B cell (primary cell): ENCODE results near the gene EEFSEC. TPM values are rescaled to one million over a fixed set of nuclear protein-coding genes. Genes with fewer than 3 reads are reported as not detected.

Experiments
- ATAC-seq: fragments of 200-7000 bp; cut with Tn5 transposase; one replicate; pipeline ENCODE4 v1.10.0; 2021; ENCODE audit warnings: low read depth, mild to moderate bottlenecking, moderate number of reproducible peaks, moderate library complexity
- CTCF ChIA-PET: fragments of 350-600 bp; sonication (Branson Sonifier 250); formaldehyde crosslinking; loops from one replicate; lab custom pipeline; 2021; ENCODE audit warnings: antibody characterized with exemption, inconsistent platforms; lab: Charles Lee
- POLR2A ChIA-PET: fragments of 350-600 bp; sonication (Branson Sonifier 250); formaldehyde crosslinking; loops from one replicate; lab custom pipeline; 2021; ENCODE audit warnings: antibody characterized with exemption; lab: Charles Lee
- DNase-seq: peaks from one replicate; pipeline ENCODE4 v3.0.0; 2013
- H2AFZ ChIP-seq: 2 replicates; pipeline ENCODE4 v1.6.1; 2012; ENCODE audit warnings: mild to moderate bottlenecking, low read depth, low read length; ENCODE audit not compliant: insufficient read depth, poor library complexity, severe bottlenecking
- H3K27ac ChIP-seq, 2 donors: 1 replicate in 1 of 2; 2 replicates in 1 of 2; pipeline ENCODE4 v1.5.1; 2012 to 2013; ENCODE audit warnings: low read length in 2 of 2, mild to moderate bottlenecking in 2 of 2, moderate library complexity in 1 of 2
- H3K27me3 ChIP-seq, 4 experiments: fragments of 200-600 bp in 1 of 4; sonication (generic) in 1 of 4; replicated peaks in 1 of 4; 1 replicate in 2 of 4; 2 replicates in 2 of 4; pipeline versions ENCODE4 v1.6.1 to v1.7.0; 2013 to 2016; ENCODE audit warnings: low read length in 3 of 4, mild to moderate bottlenecking in 2 of 4, mixed read lengths in 1 of 4, moderate library complexity in 1 of 4; ENCODE audit not compliant: insufficient read depth in 4 of 4, control insufficient read depth in 3 of 4; ENCODE audit errors: control extremely low read depth in 1 of 4
- H3K36me3 ChIP-seq, 2 experiments: replicated peaks in 1 of 2; 1 replicate in 1 of 2; 2 replicates in 1 of 2; pipeline versions ENCODE4 v1.6.1 to v1.7.1; 2013; ENCODE audit warnings: low read length in 1 of 2; ENCODE audit not compliant: insufficient read depth in 2 of 2, control insufficient read depth in 1 of 2; ENCODE audit errors: control extremely low read depth in 1 of 2, extremely low read depth in 1 of 2
- H3K4me1 ChIP-seq, 2 donors: fragments of 200-600 bp in 1 of 2; sonication (generic) in 1 of 2; 1 replicate in 1 of 2; 2 replicates in 1 of 2; pipeline versions ENCODE4 v1.5.1 to v1.6.1; 2013 to 2017; ENCODE audit warnings: low read length in 2 of 2; ENCODE audit not compliant: control insufficient read depth in 2 of 2, insufficient read depth in 2 of 2
- H3K4me2 ChIP-seq: replicated peaks from 2 replicates; pipeline ENCODE3; 2012; ENCODE audit warnings: mild to moderate bottlenecking, low read depth, low read length; ENCODE audit not compliant: poor library complexity, severe bottlenecking
- H3K4me3 ChIP-seq, 5 experiments: fragments of 200-600 bp in 1 of 5; sonication (generic) in 1 of 5; 1 replicate in 3 of 5; 2 replicates in 2 of 5; pipeline versions ENCODE4 v1.5.1 to v1.7.0; 2011 to 2016; ENCODE audit warnings: low read length in 4 of 5, mild to moderate bottlenecking in 4 of 5, low read depth in 2 of 5, control low read depth in 1 of 5, moderate library complexity in 1 of 5; ENCODE audit not compliant: insufficient read depth in 1 of 5; ENCODE audit errors: control extremely low read depth in 1 of 5, extremely low read depth in 1 of 5
- H3K79me2 ChIP-seq: fragments of 200-600 bp; sonication (generic); one replicate; pipeline ENCODE4 v1.6.0; 2016; ENCODE audit warnings: low read length; ENCODE audit not compliant: control insufficient read depth, insufficient read depth
- H3K9ac ChIP-seq: fragments of 200-600 bp; sonication (generic); 2 replicates; pipeline ENCODE4 v1.6.1; 2017; ENCODE audit warnings: mild to moderate bottlenecking, low read length, moderate library complexity
- H3K9me3 ChIP-seq, 3 donors: one replicate each; pipeline versions ENCODE4 v1.6.1 to v1.7.1; 2013; ENCODE audit warnings: low read length in 2 of 3; ENCODE audit not compliant: control insufficient read depth in 2 of 3, insufficient read depth in 1 of 3; ENCODE audit errors: control extremely low read depth in 1 of 3
- H4K20me1 ChIP-seq: 2 replicates; pipeline ENCODE4 v1.6.0; 2012; ENCODE audit warnings: mild to moderate bottlenecking, low read length; ENCODE audit not compliant: insufficient read depth, control insufficient read depth, poor library complexity, severe bottlenecking
- H3K27ac Mint-ChIP-seq: one replicate; pipeline ENCODE4 v1.8.0; 2021; ENCODE audit warnings: mixed read lengths
- H3K27me3 Mint-ChIP-seq: one replicate; pipeline ENCODE4 v1.8.0; 2021; ENCODE audit warnings: mixed read lengths
- H3K4me1 Mint-ChIP-seq: one replicate; pipeline ENCODE4 v1.8.0; 2021; ENCODE audit warnings: mixed read lengths
- H3K4me3 Mint-ChIP-seq: one replicate; pipeline ENCODE4 v1.8.0; 2021; ENCODE audit warnings: mixed read lengths
- H3K9me3 Mint-ChIP-seq: one replicate; pipeline ENCODE4 v1.8.0; 2022; ENCODE audit warnings: mixed read lengths; ENCODE audit not compliant: insufficient read depth
- EZH2 ChIP-seq: IDR thresholded peaks from 2 replicates; pipeline ENCODE4 v1.6.1; 2012; ENCODE audit warnings: borderline replicate concordance, low read depth, mild to moderate bottlenecking, moderate library complexity, low read length; ENCODE audit not compliant: insufficient read depth, poor library complexity, severe bottlenecking
- WGBS: methylation state at CpG from one replicate; pipeline ENCODE4 v1.1.5; 2013; ENCODE audit warnings: missing lambda C conversion rate; ENCODE audit not compliant: insufficient coverage; 5-methylcytosine and 5-hydroxymethylcytosine counted together
- intact Hi-C: fragments of 100-400 bp; cut with micrococcal nuclease; formaldehyde crosslinking; loops from one replicate; pipeline ENCODE4 v1.10.0; 2022
- polyA plus RNA-seq: library from polyadenylated mRNA; depleted of rRNA; stranded (reverse); fragments of >200 nt; gene quantifications from 2 replicates; pipeline ENCODE4 v1.2.3, GENCODE V29; 2012
- total RNA-seq, 2 donors: library from RNA; stranded (reverse); fragments of 120-200 nt in 1 of 2; gene quantifications; 1 replicate in 1 of 2; 2 replicates in 1 of 2; pipeline versions ENCODE4 v1.2.3 to v1.2.4, GENCODE V29; 2013 to 2022
- TF ChIP-seq, protein P1 (sequence below): fragments of 200-600 bp; IDR thresholded peaks from one replicate; pipeline ENCODE4 v1.8.0; 2022; ENCODE audit warnings: antibody characterized with exemption, mild to moderate bottlenecking

EEFSEC gene
- total and polyA plus RNA-seq, 2 donors (not counting 1 experiment from before 2014, with no cell fraction given) = 17.9 to 18.4 TPM

DNA sequence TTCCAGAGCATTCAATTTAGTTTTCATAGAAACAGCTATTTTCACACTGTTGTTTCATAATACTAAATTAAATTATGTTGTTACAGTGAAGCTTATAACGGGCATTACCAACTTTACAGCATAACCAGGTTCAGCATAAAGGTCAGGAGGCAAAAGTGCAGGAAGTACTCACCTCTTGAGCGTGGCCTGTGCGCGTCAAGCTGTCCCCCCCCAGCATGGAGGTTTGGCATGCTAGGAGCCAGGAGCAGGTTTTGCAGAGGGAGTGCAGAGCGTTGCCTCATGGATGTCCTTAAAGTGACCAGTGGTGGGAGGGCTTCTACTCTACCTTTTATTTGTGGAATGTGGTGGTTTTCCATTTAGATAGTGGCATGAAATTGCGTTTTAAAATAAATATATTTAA is 104.4 kb downstream of the EEFSEC start:
- H3K27ac Mint-ChIP-seq = no peak overlapping the region
- H3K4me1 Mint-ChIP-seq = peaks cover 2% of the 10 kb centered on the region
- ChIA-PET CTCF (no interaction called here), POLR2A (no interaction called here)
- Histone ChIP-seq H3K4me1 (no peaks in the 10 kb centered on the region), H2AFZ (no peak overlapping the region), H3K9me3 (peaks cover 0 to 21% (median 7%) of the 10 kb centered on the region in 3 donors), H3K9ac (no peak overlapping the region), H3K27ac (no peak overlapping the region), H3K27me3 (no peaks in the 10 kb centered on the region), H4K20me1 (no peaks in the 10 kb centered on the region), H3K79me2 (peaks cover 15% of the 10 kb centered on the region), H3K4me3 (no peak overlapping the region), H3K4me2 (no peak overlapping the region), H3K36me3 (peaks cover 0 to 13% of the 10 kb centered on the region in 2 experiments)
- no peak for DNase-seq
- no peak overlapping the region for H3K4me3 Mint-ChIP-seq
- H3K9me3 Mint-ChIP-seq = peaks cover 6% of the 10 kb centered on the region
- no peaks in the 10 kb centered on the region for H3K27me3 Mint-ChIP-seq
- intact Hi-C loops = no loop called here
- ATAC-seq = no peak
- WGBS = no CpG with 5 or more reads among the region's 6 CpGs
- TF ChIP-seq, protein P1, sequence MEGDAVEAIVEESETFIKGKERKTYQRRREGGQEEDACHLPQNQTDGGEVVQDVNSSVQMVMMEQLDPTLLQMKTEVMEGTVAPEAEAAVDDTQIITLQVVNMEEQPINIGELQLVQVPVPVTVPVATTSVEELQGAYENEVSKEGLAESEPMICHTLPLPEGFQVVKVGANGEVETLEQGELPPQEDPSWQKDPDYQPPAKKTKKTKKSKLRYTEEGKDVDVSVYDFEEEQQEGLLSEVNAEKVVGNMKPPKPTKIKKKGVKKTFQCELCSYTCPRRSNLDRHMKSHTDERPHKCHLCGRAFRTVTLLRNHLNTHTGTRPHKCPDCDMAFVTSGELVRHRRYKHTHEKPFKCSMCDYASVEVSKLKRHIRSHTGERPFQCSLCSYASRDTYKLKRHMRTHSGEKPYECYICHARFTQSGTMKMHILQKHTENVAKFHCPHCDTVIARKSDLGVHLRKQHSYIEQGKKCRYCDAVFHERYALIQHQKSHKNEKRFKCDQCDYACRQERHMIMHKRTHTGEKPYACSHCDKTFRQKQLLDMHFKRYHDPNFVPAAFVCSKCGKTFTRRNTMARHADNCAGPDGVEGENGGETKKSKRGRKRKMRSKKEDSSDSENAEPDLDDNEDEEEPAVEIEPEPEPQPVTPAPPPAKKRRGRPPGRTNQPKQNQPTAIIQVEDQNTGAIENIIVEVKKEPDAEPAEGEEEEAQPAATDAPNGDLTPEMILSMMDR = no peak
- no peak for TF ChIP-seq EZH2

DNA sequence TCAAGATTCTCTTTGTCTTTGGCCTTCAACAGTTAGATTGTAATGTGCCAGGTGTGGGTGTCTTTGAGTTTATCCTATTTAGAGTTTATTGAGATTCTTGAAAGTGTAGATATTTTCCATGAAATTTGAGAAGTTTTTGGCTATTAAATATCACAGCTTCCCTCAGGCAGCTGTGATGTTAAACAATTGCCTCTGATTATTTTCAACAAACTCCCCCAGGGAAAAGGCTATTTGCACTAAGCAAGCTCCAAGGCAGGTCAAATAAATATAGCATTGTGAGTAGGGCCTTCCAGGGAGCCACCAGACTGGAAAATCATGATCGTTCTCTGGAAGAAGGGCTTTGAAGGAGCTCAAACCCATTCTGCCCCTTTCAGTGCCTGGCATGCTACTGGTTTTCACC is 107.0 kb downstream of the EEFSEC start:
- ChIA-PET CTCF (no interaction called here), POLR2A (no interaction called here)
- no peak for ATAC-seq

More for the DNA sequence above, 107.0 kb downstream of the EEFSEC start:
- H3K4me3 ChIP-seq = no peak overlapping the region
- no peak for TF ChIP-seq EZH2
- TF ChIP-seq, protein P1 = no peak
- H3K4me2 ChIP-seq = no peak overlapping the region
- 100% methylated on average over 1 of the region's 1 CpG for WGBS
- H3K27me3 ChIP-seq = no peaks in the 10 kb centered on the region
- H3K9me3 ChIP-seq = peaks cover 0 to 21% (median 7%) of the 10 kb centered on the region in 3 donors
- H3K79me2 ChIP-seq = no peaks in the 10 kb centered on the region
- Mint-ChIP-seq H3K9me3 (peaks cover 6% of the 10 kb centered on the region), H3K27me3 (no peaks in the 10 kb centered on the region), H3K4me1 (peaks cover 2% of the 10 kb centered on the region), H3K4me3 (no peak overlapping the region), H3K27ac (no peak overlapping the region)
- no peak overlapping the region for H3K27ac ChIP-seq
- DNase-seq = no peak
- H4K20me1 ChIP-seq = no peaks in the 10 kb centered on the region
- intact Hi-C loops = no loop called here
- no peak overlapping the region for H3K9ac ChIP-seq
- H2AFZ ChIP-seq = no peak overlapping the region
- no peaks in the 10 kb centered on the region for H3K4me1 ChIP-seq
- peaks cover 0 to 25% of the 10 kb centered on the region in 2 experiments for H3K36me3 ChIP-seq
